Measurements from ENCODE around the gene IL16.

The IL16 gene

GRCh38 chr15:81209635-81210034 lies 13.0 kb downstream of the IL16 start:
- DNase-seq, result no peak

- no peak for DNase-seq
These were observed 14.7 kb downstream of the IL16 start for GRCh38 chr15:81211376-81211775.

GRCh38 chr15:81213982-81214381 lies 17.3 kb downstream of the IL16 start:
- no peak for DNase-seq

GRCh38 chr15:81215531-81215930 lies 18.9 kb downstream of the IL16 start:
- DNase-seq, result no peak

GRCh38 chr15:81215983-81216382 lies 19.3 kb downstream of the IL16 start:
- no peak for DNase-seq

GRCh38 chr15:81216422-81216821 lies 19.7 kb downstream of the IL16 start:
- DNase-seq, result no peak

GRCh38 chr15:81221449-81221848 lies 24.8 kb downstream of the IL16 start:
- DNase-seq, result no peak

GRCh38 chr15:81222007-81222406 lies 25.3 kb downstream of the IL16 start:
- DNase-seq, result no peak

GRCh38 chr15:81223346-81223971 lies 26.8 kb downstream of the IL16 start:
- no peak for DNase-seq

GRCh38 chr15:81224232-81224631 lies 27.6 kb downstream of the IL16 start:
- DNase-seq, result no peak

- no peak for DNase-seq
These were observed 28.5 kb downstream of the IL16 start for GRCh38 chr15:81225161-81225671.

GRCh38 chr15:81227716-81228115 lies 31.0 kb downstream of the IL16 start:
- DNase-seq, result no peak

GRCh38 chr15:81229586-81229985 lies 32.9 kb downstream of the IL16 start:
- DNase-seq, result no peak

GRCh38 chr15:81235276-81236123 lies 38.8 kb downstream of the IL16 start:
- no peak for DNase-seq

GRCh38 chr15:81239190-81239589 lies 42.5 kb downstream of the IL16 start:
- no peak for DNase-seq

GRCh38 chr15:81242778-81243177 lies 46.1 kb downstream of the IL16 start:
- DNase-seq, result no peak

GRCh38 chr15:81244306-81244705 lies 47.6 kb downstream of the IL16 start:
- DNase-seq, result no peak

- DNase-seq, result no peak
These were observed 57.2 kb downstream of the IL16 start for GRCh38 chr15:81253846-81254245.

GRCh38 chr15:81254277-81254915 lies 57.7 kb downstream of the IL16 start:
- DNase-seq, result no peak

GRCh38 chr15:81254916-81255290 lies 58.2 kb downstream of the IL16 start:
- no peak for DNase-seq

- no peak for DNase-seq
These were observed 58.8 kb downstream of the IL16 start for GRCh38 chr15:81255315-81255957.

- no peak for DNase-seq
These were observed 59.3 kb downstream of the IL16 start for GRCh38 chr15:81255958-81256320.

GRCh38 chr15:81256916-81257315 lies 60.2 kb downstream of the IL16 start:
- no peak for DNase-seq
